Neural progenitor cell (in vitro differentiated cells): Measurements from ENCODE around the gene SPEM1. TPM values are rescaled to one million over a fixed set of nuclear protein-coding genes. Genes with fewer than 3 reads are reported as not detected.

Experiments
- DNase-seq: peaks from one replicate; pipeline ENCODE4 v3.0.0-alpha.2; 2016; ENCODE audit warnings: low spot score
- H2AFZ ChIP-seq: fragments of 200-600 bp; sonication (generic); replicated peaks from 2 replicates; pipeline ENCODE4 v1.6.1; 2016; ENCODE audit warnings: antibody characterized with exemption
- H3F3A ChIP-seq: fragments of 200-600 bp; sonication (generic); 2 replicates; pipeline ENCODE4 v1.6.1; 2016; ENCODE audit warnings: antibody characterized with exemption, low read depth
- H3K27ac ChIP-seq: fragments of 200-600 bp; sonication (generic); 2 replicates; pipeline ENCODE4 v1.5.1; 2016; ENCODE audit warnings: mild to moderate bottlenecking
- H3K27me3 ChIP-seq: fragments of 200-600 bp; sonication (generic); 2 replicates; pipeline ENCODE4 v1.6.1; 2016; ENCODE audit warnings: mild to moderate bottlenecking, moderate library complexity
- H3K36me3 ChIP-seq: fragments of 200-600 bp; sonication (generic); 2 replicates; pipeline ENCODE4 v1.5.1; 2016
- H3K4me1 ChIP-seq: fragments of 200-600 bp; sonication (generic); 2 replicates; pipeline ENCODE4 v1.6.1; 2016; ENCODE audit warnings: mixed run types
- H3K4me2 ChIP-seq: fragments of 200-600 bp; sonication (generic); 2 replicates; pipeline ENCODE4 v1.6.1; 2016
- H3K4me3 ChIP-seq: fragments of 200-600 bp; sonication (generic); 2 replicates; pipeline ENCODE4 v1.5.1; 2016
- H3K79me2 ChIP-seq: fragments of 200-600 bp; sonication (generic); 2 replicates; pipeline ENCODE4 v1.6.1; 2016; ENCODE audit warnings: low read depth
- H3K9ac ChIP-seq: fragments of 200-600 bp; sonication (generic); 2 replicates; pipeline ENCODE4 v1.6.1; 2016
- H3K9me3 ChIP-seq: fragments of 200-600 bp; sonication (generic); 2 replicates; pipeline ENCODE4 v1.5.1; 2016; ENCODE audit warnings: low read depth
- H4K20me1 ChIP-seq: fragments of 200-600 bp; sonication (generic); 2 replicates; pipeline ENCODE4 v1.6.1; 2016; ENCODE audit warnings: low read depth
- H3K27ac Mint-ChIP-seq: 3 replicates; pipeline ENCODE4 v1.8.0; 2021; ENCODE audit warnings: mixed read lengths
- H3K27me3 Mint-ChIP-seq: 2 replicates; pipeline ENCODE4 v1.8.0; 2022; ENCODE audit warnings: low read depth, mild to moderate bottlenecking, inconsistent platforms, moderate library complexity, mixed read lengths; ENCODE audit not compliant: insufficient read depth
- H3K36me3 Mint-ChIP-seq: 3 replicates; pipeline ENCODE4 v1.8.0; 2021; ENCODE audit warnings: mixed read lengths
- H3K4me1 Mint-ChIP-seq: 3 replicates; pipeline ENCODE4 v1.8.0; 2021; ENCODE audit warnings: mixed read lengths
- H3K4me3 Mint-ChIP-seq: 3 replicates; pipeline ENCODE4 v1.8.0; 2021; ENCODE audit warnings: mild to moderate bottlenecking, moderate library complexity, mixed read lengths
- H3K9me3 Mint-ChIP-seq: 3 replicates; pipeline ENCODE4 v1.8.0; 2020; ENCODE audit warnings: mixed read lengths
- CTCF ChIP-seq: fragments of 200-600 bp; sonication (generic); IDR thresholded peaks from 2 replicates; pipeline ENCODE4 v1.5.1; 2017; ENCODE audit warnings: antibody characterized with exemption, mild to moderate bottlenecking
- EZH2 ChIP-seq: fragments of 200-600 bp; sonication (generic); IDR thresholded peaks from 2 replicates; pipeline ENCODE4 v1.6.1; 2017; ENCODE audit warnings: antibody characterized with exemption, mild to moderate bottlenecking, moderate library complexity
- EZH2phosphoT487 ChIP-seq: fragments of 200-600 bp; sonication (generic); IDR thresholded peaks from 2 replicates; pipeline ENCODE4 v1.6.1; 2017; ENCODE audit warnings: antibody characterized with exemption
- total RNA-seq: library from RNA; depleted of rRNA; stranded (reverse); fragments of >200 nt; gene quantifications from 2 replicates; pipeline ENCODE4 v1.2.3, GENCODE V29; 2015; ENCODE audit warnings: low replicate concordance

SPEM1 gene
- total RNA-seq, 1 donor from 2014 or later, result not detected

GRCh38 chr17:7413346-7413985 lies 6.7 kb upstream of the SPEM1 start:
- Histone ChIP-seq H3K4me1 (peaks cover 8% of the 10 kb centered on the region), H4K20me1 (peaks cover 60% of the 10 kb centered on the region), H3K36me3 (peaks cover 8% of the 10 kb centered on the region), H3F3A (no peaks in the 10 kb centered on the region), H2AFZ (no peak overlapping the region), H3K27ac (no peak overlapping the region), H3K4me2 (no peak overlapping the region), H3K27me3 (no peaks in the 10 kb centered on the region), H3K9ac (no peak overlapping the region), H3K9me3 (no peaks in the 10 kb centered on the region), H3K4me3 (no peak overlapping the region), H3K79me2 (no peaks in the 10 kb centered on the region)
- Mint-ChIP-seq H3K4me1 (peaks cover 34% of the 10 kb centered on the region), H3K27ac (no peak overlapping the region), H3K27me3 (peaks cover 13% of the 10 kb centered on the region), H3K4me3 (peak overlapping the region; percentile 14), H3K9me3 (no peaks in the 10 kb centered on the region), H3K36me3 (peaks cover 42% of the 10 kb centered on the region)
- TF ChIP-seq CTCF, result no peak
- no peak for TF ChIP-seq EZH2phosphoT487
- TF ChIP-seq EZH2, result no peak
- no peak for DNase-seq

GRCh38 chr17:7414837-7415236 lies 5.3 kb upstream of the SPEM1 start:
- H3K27me3 Mint-ChIP-seq, result peaks cover 5% of the 10 kb centered on the region

GRCh38 chr17:7415784-7416183 lies 4.3 kb upstream of the SPEM1 start:
- no peak for TF ChIP-seq EZH2
- TF ChIP-seq CTCF, result no peak
- no peak for TF ChIP-seq EZH2phosphoT487
- no peak overlapping the region for H3K27ac Mint-ChIP-seq
- H3K4me3 Mint-ChIP-seq, result no peak overlapping the region
- no peak overlapping the region for H3K4me2 ChIP-seq
- peaks cover 8% of the 10 kb centered on the region for H3K36me3 ChIP-seq
- no peaks in the 10 kb centered on the region for H3K79me2 ChIP-seq
- no peak overlapping the region for H3K9ac ChIP-seq
- H3K27me3 ChIP-seq, result no peaks in the 10 kb centered on the region
- no peaks in the 10 kb centered on the region for H3K9me3 ChIP-seq
- no peak overlapping the region for H3K4me3 ChIP-seq
- H3K27ac ChIP-seq, result no peak overlapping the region
- peaks cover 44% of the 10 kb centered on the region for H3K4me1 Mint-ChIP-seq
- no peaks in the 10 kb centered on the region for H3K9me3 Mint-ChIP-seq
- no peaks in the 10 kb centered on the region for H3F3A ChIP-seq
- H3K27me3 Mint-ChIP-seq, result peaks cover 5% of the 10 kb centered on the region
- peaks cover 24% of the 10 kb centered on the region for H3K36me3 Mint-ChIP-seq
- H2AFZ ChIP-seq, result no peak overlapping the region
- H4K20me1 ChIP-seq, result peaks cover 63% of the 10 kb centered on the region
- no peak for DNase-seq
- H3K4me1 ChIP-seq, result peaks cover 21% of the 10 kb centered on the region

More at GRCh38 chr17:7414837-7415236, 5.3 kb upstream of the SPEM1 start:
- no peak for DNase-seq
- no peaks in the 10 kb centered on the region for H3K9me3 ChIP-seq
- peaks cover 8% of the 10 kb centered on the region for H3K36me3 ChIP-seq
- H3K9me3 Mint-ChIP-seq, result no peaks in the 10 kb centered on the region
- no peak overlapping the region for H3K9ac ChIP-seq
- no peak overlapping the region for H3K4me2 ChIP-seq
- no peak overlapping the region for H3K4me3 Mint-ChIP-seq
- H3K4me3 ChIP-seq, result no peak overlapping the region
- peaks cover 63% of the 10 kb centered on the region for H4K20me1 ChIP-seq
- no peak overlapping the region for H2AFZ ChIP-seq
- H3K27me3 ChIP-seq, result no peaks in the 10 kb centered on the region
- H3F3A ChIP-seq, result no peaks in the 10 kb centered on the region
- H3K4me1 Mint-ChIP-seq, result peaks cover 39% of the 10 kb centered on the region
- no peak overlapping the region for H3K27ac ChIP-seq
- TF ChIP-seq EZH2phosphoT487 (no peak), CTCF (no peak), EZH2 (no peak)
- H3K4me1 ChIP-seq, result peaks cover 18% of the 10 kb centered on the region
- peaks cover 33% of the 10 kb centered on the region for H3K36me3 Mint-ChIP-seq
- no peak overlapping the region for H3K27ac Mint-ChIP-seq
- no peaks in the 10 kb centered on the region for H3K79me2 ChIP-seq
